Caco-2 (cell line): ENCODE measurements around the gene NT5E. TPM values are rescaled to one million over a fixed set of nuclear protein-coding genes. Genes with fewer than 3 reads are reported as not detected.

ENCODE experiments used
- BruUV-seq: library from RNA; stranded (reverse); fragments of 400-500 nt; replicated peaks from 2 replicates; lab custom pipeline; 2021; lab: Mats Ljungman, UMichigan
- CTCF ChIA-PET: fragments of 300-600 bp; sonication (Branson Sonifier 250); formaldehyde crosslinking; loops from one replicate; lab custom pipeline; 2022; ENCODE audit warnings: antibody characterized with exemption; lab: Charles Lee
- POLR2A ChIA-PET: fragments of 300-600 bp; sonication (Branson Sonifier 250); formaldehyde crosslinking; loops from one replicate; lab custom pipeline; 2022; ENCODE audit warnings: antibody characterized with exemption; lab: Charles Lee
- DNase-seq, 2 experiments: peaks; one replicate each; pipeline versions ENCODE4 v3.0.0 to v3.0.0-alpha.2; 2020 to 2022
- H3K27me3 ChIP-seq: replicated peaks from 2 replicates; pipeline ENCODE4 v1.6.0; 2011; ENCODE audit warnings: low read length; ENCODE audit not compliant: control insufficient read depth, insufficient read depth
- H3K36me3 ChIP-seq: 2 replicates; pipeline ENCODE4 v1.5.1; 2011; ENCODE audit warnings: low read length; ENCODE audit not compliant: control insufficient read depth, insufficient read depth
- H3K4me1 ChIP-seq: fragments of 250-450 bp; sonication (Bioruptor Pico); 2 replicates; pipeline ENCODE4 v1.5.1; 2020; ENCODE audit warnings: mild to moderate bottlenecking
- H3K4me3 ChIP-seq: 2 replicates; pipeline ENCODE4 v1.5.1; 2011; ENCODE audit warnings: low read depth, mild to moderate bottlenecking, control low read depth, low read length
- H3K9me3 ChIP-seq: fragments of 250-450 bp; sonication (Bioruptor Pico); 2 replicates; pipeline ENCODE4 v1.5.1; 2020; ENCODE audit warnings: mild to moderate bottlenecking, moderate library complexity
- H3K27ac Mint-ChIP-seq: one replicate; pipeline ENCODE4 v1.8.0; 2022; ENCODE audit warnings: mixed read lengths; ENCODE audit not compliant: unreplicated experiment
- H3K27me3 Mint-ChIP-seq: one replicate; pipeline ENCODE4 v1.8.0; 2022; ENCODE audit warnings: mixed read lengths; ENCODE audit not compliant: insufficient read depth, unreplicated experiment
- H3K36me3 Mint-ChIP-seq: one replicate; pipeline ENCODE4 v1.8.0; 2022; ENCODE audit warnings: mild to moderate bottlenecking, mixed read lengths; ENCODE audit not compliant: insufficient read depth, unreplicated experiment
- H3K4me1 Mint-ChIP-seq: one replicate; pipeline ENCODE4 v1.8.0; 2022; ENCODE audit warnings: low read depth, mixed read lengths; ENCODE audit not compliant: unreplicated experiment
- H3K4me3 Mint-ChIP-seq: one replicate; pipeline ENCODE4 v1.8.0; 2022; ENCODE audit warnings: mild to moderate bottlenecking, moderate library complexity, mixed read lengths; ENCODE audit not compliant: unreplicated experiment
- H3K9me3 Mint-ChIP-seq: one replicate; pipeline ENCODE4 v1.8.0; 2022; ENCODE audit warnings: mixed read lengths; ENCODE audit not compliant: unreplicated experiment
- CTCF ChIP-seq, 2 experiments: fragments of 200-600 bp in 1 of 2; IDR thresholded peaks; 1 replicate in 1 of 2; 2 replicates in 1 of 2; pipeline versions ENCODE4 v1.5.1 to v1.8.0; 2011 to 2022; ENCODE audit warnings: antibody characterized with exemption in 1 of 2, control low read depth in 1 of 2, inconsistent platforms in 1 of 2, low read depth in 1 of 2, low read length in 1 of 2, mild to moderate bottlenecking in 1 of 2, moderate library complexity in 1 of 2; ENCODE audit not compliant: insufficient read depth in 1 of 2, severe bottlenecking in 1 of 2, unreplicated experiment in 1 of 2
- intact Hi-C: fragments of 100-400 bp; cut with micrococcal nuclease; formaldehyde crosslinking; loops from one replicate; pipeline ENCODE4 v1.10.0; 2022; ENCODE audit not compliant: unreplicated experiment
- total RNA-seq: library from RNA; stranded (reverse); gene quantifications from 2 replicates; pipeline ENCODE4 v1.2.3, GENCODE V29; 2022

Gene NT5E
- total RNA-seq, 1 experiment from 2014 or later = 1.0 TPM

GRCh38 chr6:85472744-85473143 is 22.9 kb downstream of the NT5E start:
- Histone ChIP-seq H3K27me3 (no peaks in the 10 kb centered on the region), H3K4me3 (no peak overlapping the region), H3K36me3 (no peaks in the 10 kb centered on the region), H3K9me3 (no peaks in the 10 kb centered on the region), H3K4me1 (no peaks in the 10 kb centered on the region)
- DNase-seq = no peak
- no peak for TF ChIP-seq CTCF (IDR thresholded peaks at IDR 0.05; ENCODE audit: insufficient read depth in 1 of 2, low read depth in 1 of 2, low read length in 1 of 2, severe bottlenecking in 1 of 2, unreplicated experiment in 1 of 2)
- H3K4me1 Mint-ChIP-seq = peaks cover 6% of the 10 kb centered on the region
- H3K36me3 Mint-ChIP-seq = no peaks in the 10 kb centered on the region
- H3K27me3 Mint-ChIP-seq = no peaks in the 10 kb centered on the region
- no peaks in the 10 kb centered on the region for H3K9me3 Mint-ChIP-seq
- no peak overlapping the region for H3K4me3 Mint-ChIP-seq
- H3K27ac Mint-ChIP-seq = no peak overlapping the region
- POLR2A ChIA-PET = no interaction called here
- CTCF ChIA-PET = interaction anchor here (1.0 kb wide), 1 partner anchor 10 kb away, joined by 4 read pairs; no protein-coding TSS in a partner anchor
- BruUV-seq = no TSS peak
- intact Hi-C loops = no loop called here

GRCh38 chr6:85473748-85474147 is 23.9 kb downstream of the NT5E start:
- Histone ChIP-seq H3K4me3 (no peak overlapping the region), H3K36me3 (no peaks in the 10 kb centered on the region), H3K9me3 (no peaks in the 10 kb centered on the region), H3K27me3 (no peaks in the 10 kb centered on the region), H3K4me1 (no peaks in the 10 kb centered on the region)
- POLR2A ChIA-PET = no interaction called here
- no peak overlapping the region for H3K27ac Mint-ChIP-seq
- intact Hi-C loops = no loop called here
- no peaks in the 10 kb centered on the region for H3K27me3 Mint-ChIP-seq
- DNase-seq = no peak
- no peaks in the 10 kb centered on the region for H3K9me3 Mint-ChIP-seq
- CTCF ChIA-PET = no interaction called here
- no peaks in the 10 kb centered on the region for H3K36me3 Mint-ChIP-seq
- no peak for TF ChIP-seq CTCF (IDR thresholded peaks at IDR 0.05; ENCODE audit: insufficient read depth in 1 of 2, low read depth in 1 of 2, low read length in 1 of 2, severe bottlenecking in 1 of 2, unreplicated experiment in 1 of 2)
- H3K4me3 Mint-ChIP-seq = no peak overlapping the region
- no peaks in the 10 kb centered on the region for H3K4me1 Mint-ChIP-seq
- BruUV-seq = no TSS peak

GRCh38 chr6:85476532-85476931 is 26.6 kb downstream of the NT5E start:
- intact Hi-C loops = no loop called here
- H3K9me3 ChIP-seq = no peaks in the 10 kb centered on the region
- BruUV-seq = no TSS peak
- H3K36me3 ChIP-seq = no peaks in the 10 kb centered on the region
- CTCF ChIA-PET = interaction anchor here (0.5 to 1.7 kb wide), 3 partner anchors 89 to 188 kb away, joined by 3 to 8 read pairs (median 8); no protein-coding TSS in a partner anchor
- Mint-ChIP-seq H3K4me1 (no peaks in the 10 kb centered on the region), H3K9me3 (no peaks in the 10 kb centered on the region), H3K4me3 (no peak overlapping the region), H3K27ac (no peak overlapping the region), H3K36me3 (no peaks in the 10 kb centered on the region), H3K27me3 (no peaks in the 10 kb centered on the region)
- H3K4me1 ChIP-seq = no peaks in the 10 kb centered on the region
- H3K4me3 ChIP-seq = no peak overlapping the region
- POLR2A ChIA-PET = no interaction called here
- TF ChIP-seq CTCF (IDR thresholded peaks at IDR 0.05; ENCODE audit: insufficient read depth in 1 of 2, low read depth in 1 of 2, low read length in 1 of 2, severe bottlenecking in 1 of 2, unreplicated experiment in 1 of 2) = peak in 1 of 2 experiments; percentile 11
- H3K27me3 ChIP-seq = no peaks in the 10 kb centered on the region
- DNase-seq = peak in 1 of 2 experiments; percentile 8
